HG02970 (cell line): ENCODE measurements around the gene RNGTT.
"Not testable (repeated sequence)": the region's sequence is repeated elsewhere in the genome, so short reads cannot be mapped to it uniquely, and the experiment has no call there.

ENCODE experiments used
- ATAC-seq: cut with Tn5 transposase; IDR thresholded peaks from one replicate; pipeline ENCODE4 v1.9.1; 2021; ENCODE audit warnings: mild to moderate bottlenecking, moderate library complexity, moderate number of reproducible peaks; ENCODE audit not compliant: unreplicated experiment, low FRiP score

The RNGTT gene

GRCh38 chr6:88869263-88870020 lies 94.0 kb downstream of the RNGTT start:
- ATAC-seq, result no peak

- no peak for ATAC-seq
These were observed 95.3 kb downstream of the RNGTT start for GRCh38 chr6:88867841-88868731.

GRCh38 chr6:88866856-88867255 lies 96.6 kb downstream of the RNGTT start:
- no peak for ATAC-seq

GRCh38 chr6:88865275-88865674 lies 98.1 kb downstream of the RNGTT start:
- no peak for ATAC-seq

- ATAC-seq, result no peak
These were observed 98.9 kb downstream of the RNGTT start for GRCh38 chr6:88864359-88865054.

GRCh38 chr6:88860310-88860709 lies 103.1 kb downstream of the RNGTT start:
- ATAC-seq, result no peak

GRCh38 chr6:88858455-88858854 lies 105.0 kb downstream of the RNGTT start:
- no peak for ATAC-seq

- no peak for ATAC-seq
These were observed 106.9 kb downstream of the RNGTT start for GRCh38 chr6:88856566-88856965.

- ATAC-seq, result no peak
These were observed 107.8 kb downstream of the RNGTT start for GRCh38 chr6:88855541-88856147.

- ATAC-seq, result no peak
These were observed 110.6 kb downstream of the RNGTT start for GRCh38 chr6:88852775-88853174.

GRCh38 chr6:88852000-88852399 lies 111.4 kb downstream of the RNGTT start:
- ATAC-seq, result no peak

GRCh38 chr6:88848870-88849269 lies 114.5 kb downstream of the RNGTT start:
- ATAC-seq, result no peak

- ATAC-seq, result no peak
These were observed 120.4 kb downstream of the RNGTT start for GRCh38 chr6:88843040-88843439.

GRCh38 chr6:88842320-88842719 lies 121.1 kb downstream of the RNGTT start:
- ATAC-seq, result no peak

GRCh38 chr6:88840796-88841539 lies 122.5 kb downstream of the RNGTT start:
- no peak for ATAC-seq

GRCh38 chr6:88840289-88840688 lies 123.1 kb downstream of the RNGTT start:
- no peak for ATAC-seq

GRCh38 chr6:88839280-88839679 lies 124.1 kb downstream of the RNGTT start:
- no peak for ATAC-seq

- ATAC-seq, result no peak
These were observed 128.2 kb downstream of the RNGTT start for GRCh38 chr6:88835210-88835609.

- ATAC-seq, result not testable (repeated sequence)
These were observed 130.3 kb downstream of the RNGTT start for GRCh38 chr6:88833071-88833470.

GRCh38 chr6:88827599-88827998 lies 135.8 kb downstream of the RNGTT start:
- ATAC-seq, result not testable (repeated sequence)
